HG03469 (cell line): ENCODE results near the gene GLUD2.

ENCODE experiments used
- ATAC-seq: cut with Tn5 transposase; IDR thresholded peaks from one replicate; pipeline ENCODE4 v1.9.1; 2021; ENCODE audit warnings: mild to moderate bottlenecking, moderate library complexity, moderate number of reproducible peaks; ENCODE audit not compliant: unreplicated experiment

GLUD2 gene

DNA sequence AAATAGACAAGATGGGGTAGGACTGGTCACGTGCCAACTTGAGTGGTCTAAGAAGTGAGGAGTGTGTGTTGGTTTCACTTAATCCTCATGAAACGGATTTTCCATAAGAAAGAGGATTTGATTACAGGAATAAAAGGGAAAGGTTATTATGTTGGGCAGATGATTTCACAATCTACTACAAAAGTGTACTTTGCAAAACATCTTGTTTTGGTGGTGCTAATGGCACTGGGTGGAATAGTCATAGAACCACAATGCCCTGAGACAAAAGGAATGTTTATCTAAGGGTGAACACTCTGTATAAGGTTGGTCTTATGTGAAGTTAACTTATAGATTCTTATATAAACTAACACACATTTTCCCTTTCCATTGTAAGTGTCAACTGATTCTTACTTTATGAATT lies 45.6 kb downstream of the GLUD2 start:
- ATAC-seq = no peak
